ENCODE measurements around the gene TMEM245. TPM values are rescaled to one million over a fixed set of nuclear protein-coding genes. Genes with fewer than 3 reads are reported as not detected.
"Not testable (repeated sequence)": the region's sequence is repeated elsewhere in the genome, so short reads cannot be mapped to it uniquely, and the experiment has no call there.

Gene TMEM245
- total RNA-seq, 4 donors from 2014 or later = 45.7 to 121 (median 71.4) TPM

DNA sequence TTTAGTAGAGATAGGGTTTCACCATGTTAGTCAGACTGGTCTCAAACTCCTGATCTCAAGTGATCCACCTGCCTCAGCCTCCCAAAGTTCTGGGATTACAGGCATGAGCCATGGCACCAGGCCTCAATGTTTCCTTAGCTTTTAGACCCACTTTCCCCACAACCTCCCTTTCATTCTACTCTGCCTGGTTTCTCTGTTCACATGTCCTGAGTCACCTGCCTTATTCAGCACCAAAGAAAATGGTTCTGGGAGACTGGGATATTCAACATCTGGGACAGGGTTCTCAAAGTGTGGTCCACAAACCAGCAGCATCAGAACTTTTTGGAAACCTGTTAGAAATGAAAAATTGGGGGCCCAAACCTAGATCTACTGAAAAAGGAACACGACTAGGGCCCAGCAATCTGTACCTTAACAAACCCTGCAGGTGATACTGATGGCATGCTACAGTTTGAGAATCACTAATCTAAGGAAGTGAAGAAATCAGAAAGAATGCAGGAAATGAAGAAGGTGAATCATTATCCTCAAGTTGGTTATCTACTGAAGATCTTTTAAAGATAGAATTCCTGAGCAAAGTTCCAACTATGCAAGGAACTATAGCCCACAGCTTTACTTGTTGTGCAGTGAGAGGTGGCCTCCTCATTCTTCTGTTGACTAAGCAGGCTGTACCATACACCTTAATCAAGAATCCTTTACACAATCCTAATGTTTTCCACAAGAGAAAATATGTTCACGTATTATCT, 54.6 kb downstream of the TMEM245 start:
- TF ChIP-seq CTCF (IDR thresholded peaks at IDR 0.05 in 4 of 5, conservative IDR thresholded peaks at IDR 0.05 in 1 of 5) (no peak), POLR2A (IDR thresholded peaks at IDR 0.05) (no peak)
- H3K27me3 ChIP-seq = no peaks in the 10 kb centered on the region
- H3K4me1 ChIP-seq = no peaks in the 10 kb centered on the region
- no peak overlapping the region for H3K4me3 ChIP-seq
- no peak overlapping the region for H3K27ac ChIP-seq
- in situ Hi-C loops (cut with MboI; ENCODE audit: low sequenced_read_pairs in 4 of 4) (no loop called here), intact Hi-C loops (cut with DNase I; ENCODE audit: low total_unique reads) (no loop called here)
- H3K36me3 ChIP-seq = peaks cover 2 to 72% of the 10 kb centered on the region in 2 donors
- DNase-seq (no peak), ATAC-seq (no peak)
- no peaks in the 10 kb centered on the region for H3K9me3 ChIP-seq

- in situ Hi-C loops (cut with MboI; ENCODE audit: low sequenced_read_pairs in 4 of 4) (no loop called here), intact Hi-C loops (cut with DNase I; ENCODE audit: low total_unique reads) (no loop called here)
- Histone ChIP-seq H3K27me3 (no peaks in the 10 kb centered on the region), H3K9me3 (no peaks in the 10 kb centered on the region), H3K4me3 (no peak overlapping the region), H3K27ac (no peak overlapping the region), H3K36me3 (peaks cover 0 to 68% of the 10 kb centered on the region in 2 donors), H3K4me1 (no peaks in the 10 kb centered on the region)
- DNase-seq = no peak
- no peak for ATAC-seq
- TF ChIP-seq POLR2A (IDR thresholded peaks at IDR 0.05) = no peak
- no peak for TF ChIP-seq CTCF (IDR thresholded peaks at IDR 0.05 in 4 of 5, conservative IDR thresholded peaks at IDR 0.05 in 1 of 5)
Observed at GRCh38 chr9:109063760-109064159, 56.0 kb downstream of the TMEM245 start.

GRCh38 chr9:109062543-109062942, 57.2 kb downstream of the TMEM245 start:
- Histone ChIP-seq H3K4me1 (no peaks in the 10 kb centered on the region), H3K9me3 (no peaks in the 10 kb centered on the region), H3K36me3 (peaks cover 0 to 58% of the 10 kb centered on the region in 2 donors), H3K27ac (no peak overlapping the region), H3K27me3 (no peaks in the 10 kb centered on the region), H3K4me3 (no peak overlapping the region)
- ATAC-seq (no peak), DNase-seq (no peak)
- TF ChIP-seq CTCF (IDR thresholded peaks at IDR 0.05 in 4 of 5, conservative IDR thresholded peaks at IDR 0.05 in 1 of 5) (no peak), POLR2A (IDR thresholded peaks at IDR 0.05) (no peak)
- in situ Hi-C loops (cut with MboI; ENCODE audit: low sequenced_read_pairs in 4 of 4) (no loop called here), intact Hi-C loops (cut with DNase I; ENCODE audit: low total_unique reads) (no loop called here)

GRCh38 chr9:109060191-109060590, 59.6 kb downstream of the TMEM245 start:
- Histone ChIP-seq H3K27ac (no peak overlapping the region), H3K4me3 (no peak overlapping the region), H3K4me1 (no peaks in the 10 kb centered on the region), H3K36me3 (peaks cover 0 to 59% of the 10 kb centered on the region in 2 donors), H3K27me3 (no peaks in the 10 kb centered on the region), H3K9me3 (no peaks in the 10 kb centered on the region)
- no peak for ATAC-seq
- DNase-seq = no peak
- in situ Hi-C loops (cut with MboI; ENCODE audit: low sequenced_read_pairs in 4 of 4) = no loop called here
- intact Hi-C loops (cut with DNase I; ENCODE audit: low total_unique reads) = no loop called here
- TF ChIP-seq CTCF (IDR thresholded peaks at IDR 0.05 in 4 of 5, conservative IDR thresholded peaks at IDR 0.05 in 1 of 5) (no peak), POLR2A (IDR thresholded peaks at IDR 0.05) (no peak)

DNA sequence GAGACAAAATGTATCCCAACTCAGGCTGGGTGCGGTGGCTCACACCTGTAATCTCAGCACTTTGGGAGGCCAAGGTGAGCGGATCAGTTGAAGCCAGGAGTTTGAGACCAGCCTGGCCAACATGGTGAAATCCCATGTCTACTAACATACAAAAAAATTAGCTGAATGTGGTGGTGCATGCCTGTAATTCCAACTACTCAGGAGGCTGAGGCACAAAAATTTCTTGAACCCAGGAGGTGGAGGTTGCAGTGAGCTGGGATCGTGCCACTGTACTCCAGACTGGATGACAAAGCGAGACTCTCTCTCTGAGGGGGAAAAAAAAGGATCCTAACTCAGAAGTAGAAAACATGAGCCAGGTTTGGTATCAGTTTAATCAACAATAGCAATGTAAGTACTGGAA, 66.6 kb downstream of the TMEM245 start:
- DNase-seq; in situ Hi-C loops (cut with MboI; ENCODE audit: low sequenced_read_pairs in 4 of 4); H3K9me3 ChIP-seq; H3K27me3 ChIP-seq; ATAC-seq; H3K4me3 ChIP-seq; H3K27ac ChIP-seq; intact Hi-C loops (cut with DNase I; ENCODE audit: low total_unique reads); H3K4me1 ChIP-seq: not testable (repeated sequence)
- peaks cover 0 to 62% of the 10 kb centered on the region in 2 donors for H3K36me3 ChIP-seq

All from gastrocnemius medialis (tissue), 4 donors.